ENCODE results near the gene ATOH8.

ATOH8 gene

GRCh38 chr2:85755122-85756027 is 1.6 kb downstream of the ATOH8 start:
- Histone ChIP-seq H3K9me3 (ENCODE audit: insufficient read depth, low read depth, low read length) (peaks cover 5% of the 10 kb centered on the region), H3K79me1 (ENCODE audit: low read length) (peaks cover 8% of the 10 kb centered on the region)

GRCh38 chr2:85756195-85756594 is 2.4 kb downstream of the ATOH8 start:
- Histone ChIP-seq H3K4me1 (ENCODE audit: control insufficient read depth in 1 of 2, insufficient read depth in 2 of 2, low read length in 2 of 2) (peaks cover 4 to 17% of the 10 kb centered on the region in 2 experiments), H2BK120ac (ENCODE audit: insufficient read depth, low read length, poor library complexity) (no peak overlapping the region), H2BK5ac (ENCODE audit: low read depth, low read length, poor library complexity) (no peak overlapping the region), H3K4ac (ENCODE audit: low read depth, low read length) (no peak overlapping the region), H4K8ac (ENCODE audit: low read depth, low read length) (no peak overlapping the region), H3K79me1 (ENCODE audit: low read length) (peaks cover 8% of the 10 kb centered on the region), H4K91ac (ENCODE audit: low read depth, low read length) (no peak overlapping the region), H2AFZ (ENCODE audit: insufficient read depth, low read length, poor library complexity) (no peak overlapping the region), H3K14ac (ENCODE audit: low read length) (no peak overlapping the region), H3K9ac (ENCODE audit: low read length) (no peak overlapping the region), H4K12ac (ENCODE audit: low read depth, low read length) (no peak overlapping the region), H3K27ac (ENCODE audit: low read depth, low read length) (no peak overlapping the region), H3K79me2 (ENCODE audit: control insufficient read depth, insufficient read depth, low read length, poor library complexity) (no peaks in the 10 kb centered on the region), H2BK12ac (ENCODE audit: low read length) (no peak overlapping the region), H3K27me3 (ENCODE audit: insufficient read depth, low read length) (peaks cover 41% of the 10 kb centered on the region), H3K18ac (ENCODE audit: low read length) (no peak overlapping the region), H3K36me3 (ENCODE audit: control insufficient read depth in 1 of 2, insufficient read depth in 2 of 2, low read length in 2 of 2) (no peaks in the 10 kb centered on the region), H3K23ac (ENCODE audit: low read length) (no peak overlapping the region), H3K9me3 (ENCODE audit: insufficient read depth, low read depth, low read length) (peaks cover 5% of the 10 kb centered on the region), H3K4me3 (ENCODE audit: low read depth, low read length) (no peak overlapping the region), H3K4me2 (ENCODE audit: low read length) (peak overlapping the region; percentile 94), H2AK5ac (ENCODE audit: low read length) (no peak overlapping the region)
- WGBS (ENCODE audit: extremely low coverage, insufficient coverage, insufficient read length): no CpG with 5 or more reads among the region's 6 CpGs
- no peak for DNase-seq

More at GRCh38 chr2:85755122-85756027, 1.6 kb downstream of the ATOH8 start:
- Histone ChIP-seq H3K18ac (ENCODE audit: low read length) (peak overlapping the region; percentile 5), H3K79me2 (ENCODE audit: control insufficient read depth, insufficient read depth, low read length, poor library complexity) (no peaks in the 10 kb centered on the region), H4K8ac (ENCODE audit: low read depth, low read length) (no peak overlapping the region), H2BK5ac (ENCODE audit: low read depth, low read length, poor library complexity) (no peak overlapping the region), H4K91ac (ENCODE audit: low read depth, low read length) (no peak overlapping the region), H3K14ac (ENCODE audit: low read length) (no peak overlapping the region), H3K36me3 (ENCODE audit: control insufficient read depth in 1 of 2, insufficient read depth in 2 of 2, low read length in 2 of 2) (no peaks in the 10 kb centered on the region), H4K12ac (ENCODE audit: low read depth, low read length) (no peak overlapping the region), H3K4me3 (ENCODE audit: low read depth, low read length) (peak overlapping the region; percentile 72), H3K9ac (ENCODE audit: low read length) (peak overlapping the region; percentile 2), H2AK5ac (ENCODE audit: low read length) (no peak overlapping the region), H2BK120ac (ENCODE audit: insufficient read depth, low read length, poor library complexity) (no peak overlapping the region), H3K4ac (ENCODE audit: low read depth, low read length) (no peak overlapping the region), H2AFZ (ENCODE audit: insufficient read depth, low read length, poor library complexity) (no peak overlapping the region), H2BK12ac (ENCODE audit: low read length) (no peak overlapping the region), H3K27ac (ENCODE audit: low read depth, low read length) (no peak overlapping the region), H3K4me2 (ENCODE audit: low read length) (peak overlapping the region; percentile 94), H3K27me3 (ENCODE audit: insufficient read depth, low read length) (peaks cover 41% of the 10 kb centered on the region), H3K23ac (ENCODE audit: low read length) (no peak overlapping the region), H3K4me1 (ENCODE audit: control insufficient read depth in 1 of 2, insufficient read depth in 2 of 2, low read length in 2 of 2) (peaks cover 4 to 17% of the 10 kb centered on the region in 2 experiments)
- peak; percentile 31 to 64 for DNase-seq
- WGBS (ENCODE audit: extremely low coverage, insufficient coverage, insufficient read length): no CpG with 5 or more reads among the region's 33 CpGs

- no peak overlapping the region for H3K9ac ChIP-seq (ENCODE audit: low read length)
- WGBS (ENCODE audit: extremely low coverage, insufficient coverage, insufficient read length): no CpG with 5 or more reads among the region's 9 CpGs
- H3K27me3 ChIP-seq (ENCODE audit: insufficient read depth, low read length): peaks cover 37% of the 10 kb centered on the region
- no peaks in the 10 kb centered on the region for H3K79me2 ChIP-seq (ENCODE audit: control insufficient read depth, insufficient read depth, low read length, poor library complexity)
- no peak overlapping the region for H3K23ac ChIP-seq (ENCODE audit: low read length)
- H3K4me3 ChIP-seq (ENCODE audit: low read depth, low read length): no peak overlapping the region
- no peak overlapping the region for H3K18ac ChIP-seq (ENCODE audit: low read length)
- no peak for DNase-seq
- H2AK5ac ChIP-seq (ENCODE audit: low read length): no peak overlapping the region
- H3K4me2 ChIP-seq (ENCODE audit: low read length): no peak overlapping the region
- H2BK120ac ChIP-seq (ENCODE audit: insufficient read depth, low read length, poor library complexity): no peak overlapping the region
- H4K8ac ChIP-seq (ENCODE audit: low read depth, low read length): no peak overlapping the region
- no peak overlapping the region for H4K12ac ChIP-seq (ENCODE audit: low read depth, low read length)
- H4K91ac ChIP-seq (ENCODE audit: low read depth, low read length): no peak overlapping the region
- H3K36me3 ChIP-seq (ENCODE audit: control insufficient read depth in 1 of 2, insufficient read depth in 2 of 2, low read length in 2 of 2): no peaks in the 10 kb centered on the region
- H2BK12ac ChIP-seq (ENCODE audit: low read length): no peak overlapping the region
- no peak overlapping the region for H3K4ac ChIP-seq (ENCODE audit: low read depth, low read length)
- no peak overlapping the region for H2AFZ ChIP-seq (ENCODE audit: insufficient read depth, low read length, poor library complexity)
- no peak overlapping the region for H3K27ac ChIP-seq (ENCODE audit: low read depth, low read length)
- peaks cover 8% of the 10 kb centered on the region for H3K79me1 ChIP-seq (ENCODE audit: low read length)
- no peak overlapping the region for H2BK5ac ChIP-seq (ENCODE audit: low read depth, low read length, poor library complexity)
- peaks cover 5% of the 10 kb centered on the region for H3K9me3 ChIP-seq (ENCODE audit: insufficient read depth, low read depth, low read length)
- peaks cover 4 to 17% of the 10 kb centered on the region in 2 experiments for H3K4me1 ChIP-seq (ENCODE audit: control insufficient read depth in 1 of 2, insufficient read depth in 2 of 2, low read length in 2 of 2)
- no peak overlapping the region for H3K14ac ChIP-seq (ENCODE audit: low read length)
Measured at GRCh38 chr2:85756822-85757435, 3.1 kb downstream of the ATOH8 start.

GRCh38 chr2:85757860-85758259 is 4.1 kb downstream of the ATOH8 start:
- Histone ChIP-seq H3K36me3 (ENCODE audit: control insufficient read depth in 1 of 2, insufficient read depth in 2 of 2, low read length in 2 of 2) (no peaks in the 10 kb centered on the region), H3K23ac (ENCODE audit: low read length) (no peak overlapping the region), H4K12ac (ENCODE audit: low read depth, low read length) (no peak overlapping the region), H3K79me1 (ENCODE audit: low read length) (peaks cover 8% of the 10 kb centered on the region), H3K18ac (ENCODE audit: low read length) (no peak overlapping the region), H2BK120ac (ENCODE audit: insufficient read depth, low read length, poor library complexity) (no peak overlapping the region), H3K4me1 (ENCODE audit: control insufficient read depth in 1 of 2, insufficient read depth in 2 of 2, low read length in 2 of 2) (peaks cover 4 to 17% of the 10 kb centered on the region in 2 experiments), H2AK5ac (ENCODE audit: low read length) (no peak overlapping the region), H3K27ac (ENCODE audit: low read depth, low read length) (no peak overlapping the region), H3K4me3 (ENCODE audit: low read depth, low read length) (no peak overlapping the region), H3K9me3 (ENCODE audit: insufficient read depth, low read depth, low read length) (no peaks in the 10 kb centered on the region), H3K4ac (ENCODE audit: low read depth, low read length) (no peak overlapping the region), H3K79me2 (ENCODE audit: control insufficient read depth, insufficient read depth, low read length, poor library complexity) (no peaks in the 10 kb centered on the region), H4K91ac (ENCODE audit: low read depth, low read length) (no peak overlapping the region), H3K14ac (ENCODE audit: low read length) (no peak overlapping the region), H2AFZ (ENCODE audit: insufficient read depth, low read length, poor library complexity) (no peak overlapping the region), H2BK5ac (ENCODE audit: low read depth, low read length, poor library complexity) (no peak overlapping the region), H3K9ac (ENCODE audit: low read length) (no peak overlapping the region), H3K4me2 (ENCODE audit: low read length) (no peak overlapping the region), H3K27me3 (ENCODE audit: insufficient read depth, low read length) (peaks cover 29% of the 10 kb centered on the region), H2BK12ac (ENCODE audit: low read length) (no peak overlapping the region), H4K8ac (ENCODE audit: low read depth, low read length) (no peak overlapping the region)
- no CpG with 5 or more reads among the region's 5 CpGs for WGBS (ENCODE audit: extremely low coverage, insufficient coverage, insufficient read length)
- peak in 1 of 2 donors; percentile 30 for DNase-seq
